Hair follicular keratinocyte (primary cell): ENCODE results near the gene TRIP6. TPM values are rescaled to one million over a fixed set of nuclear protein-coding genes. Genes with fewer than 3 reads are reported as not detected.

Experiments used
- total RNA-seq: library from RNA; depleted of rRNA; stranded (reverse); fragments of >200 nt; gene quantifications from 2 replicates; pipeline ENCODE4 v1.2.3, GENCODE V29; 2015

TRIP6 gene, protein sequence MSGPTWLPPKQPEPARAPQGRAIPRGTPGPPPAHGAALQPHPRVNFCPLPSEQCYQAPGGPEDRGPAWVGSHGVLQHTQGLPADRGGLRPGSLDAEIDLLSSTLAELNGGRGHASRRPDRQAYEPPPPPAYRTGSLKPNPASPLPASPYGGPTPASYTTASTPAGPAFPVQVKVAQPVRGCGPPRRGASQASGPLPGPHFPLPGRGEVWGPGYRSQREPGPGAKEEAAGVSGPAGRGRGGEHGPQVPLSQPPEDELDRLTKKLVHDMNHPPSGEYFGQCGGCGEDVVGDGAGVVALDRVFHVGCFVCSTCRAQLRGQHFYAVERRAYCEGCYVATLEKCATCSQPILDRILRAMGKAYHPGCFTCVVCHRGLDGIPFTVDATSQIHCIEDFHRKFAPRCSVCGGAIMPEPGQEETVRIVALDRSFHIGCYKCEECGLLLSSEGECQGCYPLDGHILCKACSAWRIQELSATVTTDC
- 151 and 191 TPM in 2 replicates for total RNA-seq

DNA sequence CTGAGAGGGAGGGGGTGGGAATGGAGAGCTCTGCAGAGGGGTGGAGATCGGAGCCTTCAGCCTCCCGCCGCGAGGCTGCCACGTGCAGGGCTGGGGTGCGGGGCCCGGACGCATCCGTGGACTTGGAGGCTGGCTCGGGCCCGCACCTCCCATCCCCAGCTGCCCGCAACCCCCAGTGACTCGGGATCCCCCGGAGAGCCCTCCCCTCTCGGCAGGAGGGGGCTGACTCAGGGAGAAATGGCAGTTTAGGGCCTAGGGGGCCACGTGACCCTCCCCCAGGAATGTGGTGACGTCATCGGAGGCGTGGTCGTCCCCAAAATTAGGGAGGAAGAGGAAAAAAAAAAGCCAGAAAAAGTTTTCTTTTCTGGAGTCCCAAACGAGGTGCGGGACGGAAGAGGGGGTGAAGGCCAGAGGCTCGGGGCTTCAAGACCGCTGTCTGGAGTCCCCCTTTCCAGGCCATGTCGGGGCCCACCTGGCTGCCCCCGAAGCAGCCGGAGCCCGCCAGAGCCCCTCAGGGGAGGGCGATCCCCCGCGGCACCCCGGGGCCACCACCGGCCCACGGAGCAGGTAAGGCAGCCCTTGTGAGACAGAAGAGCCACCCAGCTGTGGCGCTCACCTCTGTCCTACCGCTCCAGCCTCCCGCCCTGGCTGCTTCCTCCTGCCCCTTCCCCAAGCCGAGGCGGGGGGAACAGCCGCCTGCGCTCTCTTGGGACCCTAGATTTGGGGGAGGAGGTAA, at the start of gene TRIP6:
TRIP6 (plus strand) TSS at position 348 of the 736 bp plus-strand sequence; CDS start at position 459, 111 bp downstream.

DNA sequence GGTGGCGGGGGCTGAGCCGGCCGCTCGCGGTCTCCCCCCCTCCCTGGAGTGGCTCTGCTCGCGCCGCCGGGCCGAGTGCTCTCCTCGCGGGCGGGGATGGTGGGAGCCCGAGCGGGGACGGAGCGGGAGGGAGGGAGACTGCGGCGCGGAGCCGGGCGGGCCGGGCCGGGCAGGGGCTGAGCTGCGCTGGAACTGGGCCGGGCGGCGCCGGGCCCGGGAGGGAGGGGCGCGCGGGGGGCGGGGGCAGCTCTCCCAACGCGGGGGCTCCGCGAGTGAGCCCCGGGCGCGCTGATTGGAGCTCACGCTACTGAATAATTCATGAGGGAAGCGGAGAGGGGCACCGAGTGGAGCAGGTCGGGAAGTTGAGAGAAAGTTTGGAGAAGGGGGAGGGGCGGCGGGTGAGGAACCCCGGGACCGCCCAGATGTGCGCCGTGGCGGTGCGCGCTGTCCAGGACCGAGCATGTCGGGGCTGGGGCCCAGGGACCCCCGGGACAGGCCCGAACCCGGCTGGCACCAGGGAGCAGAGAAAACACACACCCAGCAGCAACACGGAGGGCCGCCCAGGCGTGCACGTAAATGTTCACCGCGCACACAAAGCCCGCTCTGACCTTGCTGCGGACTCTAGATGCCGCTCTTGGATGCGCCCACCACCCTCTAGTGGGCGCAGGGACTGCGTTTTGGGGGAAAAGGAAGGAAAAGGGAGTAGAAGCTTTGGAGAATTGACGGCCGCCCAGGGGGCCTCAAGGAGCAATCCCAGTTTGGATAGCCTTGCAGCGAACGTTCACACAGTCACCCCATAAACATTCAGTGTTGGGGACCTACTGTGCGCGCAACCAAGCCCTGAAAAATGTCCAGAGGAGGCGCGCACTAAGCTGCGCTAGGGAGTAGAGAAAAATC, 39.6 kb upstream of the TRIP6 start, which contains the start of gene EPHB4:
EPHB4 (minus strand) TSS at position 194 of the 897 bp plus-strand sequence. CDS start 493 bp downstream, outside the sequence.

DNA sequence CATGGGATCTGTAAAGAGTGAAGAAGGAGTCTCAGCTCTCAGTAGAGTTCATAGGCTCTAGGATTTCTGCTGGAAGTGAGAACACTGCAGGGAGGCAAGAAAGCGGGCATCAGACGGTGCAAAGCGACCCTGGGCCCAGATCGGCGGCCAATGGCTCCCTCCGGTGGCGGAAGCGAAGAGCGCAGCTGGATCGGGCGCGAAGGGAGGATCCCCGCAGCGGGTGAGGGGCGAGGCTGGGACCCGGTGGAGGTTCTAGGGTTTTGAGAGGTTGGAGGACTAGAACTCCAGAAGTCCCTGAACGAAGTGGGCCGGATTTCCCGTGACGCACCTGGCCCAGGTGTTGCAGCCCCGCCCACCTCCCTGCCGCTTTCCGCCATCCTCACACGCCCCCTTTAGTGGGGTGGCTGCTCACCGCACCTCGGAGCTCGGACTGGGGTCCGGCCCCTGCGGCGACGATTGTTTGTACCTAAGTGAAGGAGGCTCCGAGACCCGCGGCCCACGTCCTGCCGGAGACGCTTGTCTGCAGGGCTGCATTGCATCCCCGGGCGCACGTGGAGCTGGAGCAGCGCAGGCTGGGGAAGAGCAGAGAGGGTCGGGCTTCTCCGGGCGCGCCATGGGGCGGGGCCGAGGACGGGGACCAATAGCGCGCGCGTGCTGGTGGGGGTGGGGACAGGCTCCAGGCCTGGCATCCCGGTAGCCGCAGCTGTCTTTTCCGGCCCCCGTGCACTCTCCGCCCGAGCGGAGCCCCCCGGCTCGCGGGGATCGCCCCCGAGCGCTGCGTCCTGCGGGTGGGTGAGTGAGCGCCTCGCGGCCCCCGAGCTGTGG, 14.9 kb upstream of the TRIP6 start, which contains the start of gene SLC12A9:
SLC12A9 (plus strand) TSS at position 666 of the 825 bp plus-strand sequence. CDS start 1,485 bp downstream, outside the sequence.

DNA sequence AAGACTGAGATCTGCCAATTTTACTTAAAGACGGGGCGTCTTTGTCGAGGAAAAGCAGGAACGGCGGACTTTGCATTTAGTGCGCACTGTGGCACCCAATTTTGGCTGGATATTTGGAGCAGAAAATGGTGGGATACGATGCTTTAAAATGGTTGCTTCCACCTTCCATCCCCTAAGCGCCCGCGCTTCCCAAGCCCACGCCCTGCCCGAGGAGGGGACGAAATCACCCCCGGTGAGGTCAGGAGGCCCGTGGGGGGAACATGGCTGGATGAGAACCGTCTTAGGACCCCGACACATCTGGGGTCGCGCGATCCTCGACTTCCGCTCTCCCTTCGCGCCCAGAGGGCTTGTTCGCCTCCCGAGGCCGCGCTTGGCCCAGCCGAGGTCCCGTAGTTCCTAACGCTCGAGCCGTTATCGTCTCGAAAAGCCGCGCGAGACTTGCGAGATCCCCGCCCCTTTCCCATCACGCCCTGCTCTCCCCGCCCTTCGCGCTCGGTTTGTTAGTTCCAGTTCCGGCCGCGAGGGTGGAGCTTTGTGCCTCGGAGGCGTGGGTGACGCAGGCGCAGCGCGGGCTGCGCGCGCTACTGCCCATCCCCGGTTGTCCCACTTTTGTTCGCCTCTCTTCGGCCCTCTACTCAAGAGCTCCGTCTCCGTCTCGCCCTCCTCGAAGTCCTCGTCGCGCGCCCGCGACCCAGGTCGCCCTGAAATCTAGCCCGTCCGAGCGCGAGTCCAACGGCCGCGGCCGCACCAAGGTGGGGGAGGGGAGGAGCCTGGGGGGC, 7.6 kb downstream of the TRIP6 start, which contains the start of gene SRRT:
SRRT (plus strand) TSS at position 527 of the 779 bp plus-strand sequence. CDS start 488 bp downstream, outside the sequence.

DNA sequence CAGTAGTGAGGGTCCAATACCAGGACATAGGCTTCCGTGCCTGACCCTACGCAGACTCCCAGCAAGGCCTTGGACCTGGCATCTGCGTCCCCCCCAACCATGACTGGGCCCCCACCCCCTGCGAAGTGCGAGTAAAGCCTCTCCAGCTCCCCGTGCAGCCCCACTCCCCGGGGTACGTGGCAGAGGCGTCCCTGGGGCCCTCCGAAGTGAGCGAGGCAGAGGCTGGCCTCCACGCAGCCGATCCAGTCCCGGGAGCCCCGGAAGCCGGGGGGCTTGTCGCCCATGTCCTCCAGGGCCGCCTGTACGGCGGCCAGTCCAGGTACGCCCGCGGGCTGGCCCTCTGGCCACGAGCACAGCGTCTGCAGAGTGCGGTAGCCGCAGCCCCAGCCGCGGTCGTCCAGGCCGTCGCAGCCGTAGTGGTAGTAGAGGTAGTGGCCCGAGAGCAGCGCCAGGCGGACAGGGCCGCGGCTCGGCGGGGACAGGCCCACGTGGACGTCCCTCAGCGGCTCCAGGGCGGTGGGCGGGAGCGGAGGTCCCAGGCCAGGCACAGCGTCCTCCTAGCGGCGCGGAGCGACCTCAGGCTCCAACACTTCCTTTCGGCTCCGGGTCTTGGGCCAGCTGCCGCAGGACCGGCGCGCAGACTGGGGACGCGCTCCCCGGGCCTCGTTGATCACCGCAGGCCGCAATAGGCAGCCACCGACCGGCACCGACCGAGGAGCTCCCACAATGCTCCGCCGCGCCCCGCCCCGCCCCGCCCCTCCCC, 22.0 kb downstream of the TRIP6 start, which contains the start of gene UFSP1:
UFSP1 (minus strand) TSS at position 728 of the 763 bp plus-strand sequence; CDS start at position 284, 444 bp downstream.

DNA sequence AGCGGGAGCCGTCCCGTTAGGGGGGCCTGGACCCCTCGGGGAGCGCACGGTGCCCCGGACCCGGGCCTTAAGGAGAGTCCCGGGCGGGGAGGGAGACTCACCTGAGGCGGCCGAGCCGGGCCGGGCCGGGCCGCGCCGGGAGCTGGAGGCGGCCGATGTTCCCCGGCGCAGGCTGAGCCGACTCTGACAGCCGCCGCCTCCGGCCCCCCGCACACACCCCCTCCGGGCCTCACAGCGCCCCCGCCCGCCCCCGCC, 28.4 kb downstream of the TRIP6 start, which contains the start of gene ACHE:
ACHE (minus strand) TSS at position 188 of the 255 bp plus-strand sequence. CDS start 1,656 bp downstream, outside the sequence.

Other genes with a start within 250 kb of the TRIP6 start
- 0.11 and 0.39 TPM in 2 replicates for gene TFR2, start 225.8 kb upstream of the TRIP6 start, total RNA-seq
- gene ACTL6B, start 210.9 kb upstream of the TRIP6 start, total RNA-seq = not detected in 2 replicates
- 257 and 267 TPM in 2 replicates for gene GNB2, start 193.6 kb upstream of the TRIP6 start, total RNA-seq
- 7.9 and 9.4 TPM in 2 replicates for gene GIGYF1, start 173.1 kb upstream of the TRIP6 start, total RNA-seq
- gene POP7, start 161.3 kb upstream of the TRIP6 start, total RNA-seq = 40.1 and 58.6 TPM in 2 replicates
- gene EPO, start 146.9 kb upstream of the TRIP6 start, total RNA-seq = not detected in 2 replicates
- gene ZAN, start 133.8 kb upstream of the TRIP6 start, total RNA-seq = under 0.01 TPM in 1 of 2 replicates, not detected in the other
- gene EPHB4, start 39.9 kb upstream of the TRIP6 start, total RNA-seq = 81.7 and 95.8 TPM in 2 replicates
- gene SLC12A9, start 14.7 kb upstream of the TRIP6 start, total RNA-seq = 16.4 and 18.4 TPM in 2 replicates
- gene SRRT, start 7.7 kb downstream of the TRIP6 start, total RNA-seq = 44.3 and 90.3 TPM in 2 replicates
- gene UFSP1, start 22.3 kb downstream of the TRIP6 start, total RNA-seq = 3.0 and 6.3 TPM in 2 replicates
- 0.31 TPM in 1 of 2 replicates, not detected in the other for gene ACHE, start 28.5 kb downstream of the TRIP6 start, total RNA-seq
- gene MUC3A, start 82.1 kb downstream of the TRIP6 start, total RNA-seq = not detected in 2 replicates
- gene MUC12, start 102.2 kb downstream of the TRIP6 start, total RNA-seq = 1.7 TPM in 1 of 2 replicates, not detected in the other
- not detected in 2 replicates for gene MUC17, start 152.7 kb downstream of the TRIP6 start, total RNA-seq
- gene TRIM56, start 218.1 kb downstream of the TRIP6 start, total RNA-seq = 6.0 and 13.6 TPM in 2 replicates